Posterior cingulate gyrus (tissue), 11 donors: ENCODE measurements around the gene CPEB2.

Experiments used
- DNase-seq, 10 donors: peaks; one replicate each; pipeline versions ENCODE4 v3.0.0 to v3.0.0-alpha.2; 2020 to 2021; ENCODE audit warnings: mixed read lengths in 3 of 10
- intact Hi-C: fragments of 100-400 bp; cut with DNase I; formaldehyde crosslinking; loops from one replicate; pipeline ENCODE4 v1.15.1; 2023

The CPEB2 gene

GRCh38 chr4:15104825-15105224 lies 102.5 kb downstream of the CPEB2 start:
- no peak for DNase-seq
- intact Hi-C loops = loop anchor here (5.0 kb wide), 1 partner anchor 37 kb away; no protein-coding TSS in a partner anchor

GRCh38 chr4:15106399-15106798 lies 104.1 kb downstream of the CPEB2 start:
- intact Hi-C loops = no loop called here
- no peak for DNase-seq

GRCh38 chr4:15109600-15109999 lies 107.3 kb downstream of the CPEB2 start:
- DNase-seq = no peak
- intact Hi-C loops = no loop called here

GRCh38 chr4:15110120-15110571 lies 107.9 kb downstream of the CPEB2 start:
- intact Hi-C loops = no loop called here
- no peak for DNase-seq

- DNase-seq = no peak
- intact Hi-C loops = no loop called here
These were observed 114.3 kb downstream of the CPEB2 start for GRCh38 chr4:15116509-15117079.

- intact Hi-C loops = no loop called here
- DNase-seq = no peak
These were observed 115.1 kb downstream of the CPEB2 start for GRCh38 chr4:15117270-15117946.

GRCh38 chr4:15118292-15118691 lies 116.0 kb downstream of the CPEB2 start:
- peak in 2 of 10 donors; percentile 32 to 65 for DNase-seq
- intact Hi-C loops = no loop called here
